NCI-H2227 (cell line): ENCODE measurements around the gene ARL4A.

Experiments used
- DNase-seq: peaks from one replicate; lab custom pipeline; 2025; ENCODE audit not compliant: unreplicated experiment; lab: John Stamatoyannopoulos, UW

Gene ARL4A

GRCh38 chr7:12699299-12699698, 11.9 kb downstream of the ARL4A start:
- DNase-seq, result no peak

GRCh38 chr7:12701433-12701832, 14.0 kb downstream of the ARL4A start:
- DNase-seq, result no peak

GRCh38 chr7:12703881-12704280, 16.4 kb downstream of the ARL4A start:
- no peak for DNase-seq

- no peak for DNase-seq
These were observed 18.4 kb downstream of the ARL4A start for GRCh38 chr7:12705878-12706277.

- DNase-seq, result peak; percentile 13
These were observed 19.6 kb downstream of the ARL4A start for GRCh38 chr7:12706900-12707536.

GRCh38 chr7:12708314-12708713, 20.9 kb downstream of the ARL4A start:
- DNase-seq, result no peak

- DNase-seq, result no peak
These were observed 22.5 kb downstream of the ARL4A start for GRCh38 chr7:12709726-12710502.

- DNase-seq, result no peak
These were observed 23.7 kb downstream of the ARL4A start for GRCh38 chr7:12711124-12711523.

- DNase-seq, result no peak
These were observed 24.8 kb downstream of the ARL4A start for GRCh38 chr7:12712236-12712635.

GRCh38 chr7:12713625-12714378, 26.4 kb downstream of the ARL4A start:
- no peak for DNase-seq

GRCh38 chr7:12714379-12714737, 26.9 kb downstream of the ARL4A start:
- DNase-seq, result no peak

GRCh38 chr7:12715372-12716133, 28.1 kb downstream of the ARL4A start:
- DNase-seq, result peak; percentile 63

GRCh38 chr7:12716134-12716681, 28.8 kb downstream of the ARL4A start:
- DNase-seq, result peak; percentile 18

- no peak for DNase-seq
These were observed 29.3 kb downstream of the ARL4A start for GRCh38 chr7:12716722-12717121.

- no peak for DNase-seq
These were observed 31.9 kb downstream of the ARL4A start for GRCh38 chr7:12719141-12719919.

GRCh38 chr7:12719981-12720865, 32.8 kb downstream of the ARL4A start:
- DNase-seq, result no peak

GRCh38 chr7:12721286-12721830, 33.9 kb downstream of the ARL4A start:
- DNase-seq, result no peak

- DNase-seq, result no peak
These were observed 34.7 kb downstream of the ARL4A start for GRCh38 chr7:12722136-12722535.
